Neural cell (in vitro differentiated cells): Measurements from ENCODE around the gene RUSF1. TPM values are rescaled to one million over a fixed set of nuclear protein-coding genes. Genes with fewer than 3 reads are reported as not detected.

Experiments used
- H2AFZ ChIP-seq: fragments of 200-600, 300-800 bp; sonication (generic), shearing (Covaris generic); 2 replicates; pipeline ENCODE4 v1.6.0; 2014; ENCODE audit warnings: low read depth, mild to moderate bottlenecking, antibody characterized with exemption, low read length, moderate library complexity
- H3F3A ChIP-seq: fragments of 200-600 bp; shearing (Covaris generic); 2 replicates; pipeline ENCODE4 v1.6.1; 2016; ENCODE audit warnings: mild to moderate bottlenecking, moderate library complexity, mixed read lengths, antibody characterized with exemption, low read length; ENCODE audit not compliant: insufficient read depth, poor library complexity, severe bottlenecking
- H3K27ac ChIP-seq: fragments of 200-600, 300-800 bp; sonication (generic), shearing (Covaris generic); 2 replicates; pipeline ENCODE4 v1.5.1; 2014; ENCODE audit warnings: mild to moderate bottlenecking, low read length, moderate library complexity
- H3K27me3 ChIP-seq: fragments of 300-800, 200-600 bp; sonication (generic), shearing (Covaris generic); 2 replicates; pipeline ENCODE4 v1.6.0; 2014; ENCODE audit warnings: mild to moderate bottlenecking, low read depth, low read length, moderate library complexity; ENCODE audit not compliant: insufficient read depth
- H3K36me3 ChIP-seq: fragments of 300-800, 200-600 bp; sonication (generic), shearing (Covaris generic); 2 replicates; pipeline ENCODE4 v1.5.1; 2014; ENCODE audit warnings: mild to moderate bottlenecking, antibody characterized with exemption, low read length, moderate library complexity; ENCODE audit not compliant: insufficient read depth
- H3K4me2 ChIP-seq: fragments of 300-800, 200-600 bp; sonication (generic), shearing (Covaris generic); 2 replicates; pipeline ENCODE4 v1.6.0; 2014; ENCODE audit warnings: mild to moderate bottlenecking, low read length
- H3K4me3 ChIP-seq: fragments of 300-800, 200-600 bp; sonication (generic), shearing (Covaris generic); 2 replicates; pipeline ENCODE4 v1.5.1; 2014; ENCODE audit warnings: mild to moderate bottlenecking, low read length, moderate library complexity
- H3K79me2 ChIP-seq: fragments of 200-600 bp; shearing (Covaris generic); replicated peaks from 2 replicates; pipeline ENCODE4 v1.6.0; 2014; ENCODE audit warnings: mild to moderate bottlenecking, low read length, moderate library complexity; ENCODE audit not compliant: insufficient read depth
- H3K9ac ChIP-seq: fragments of 300-800, 200-600 bp; sonication (generic), shearing (Covaris generic); 2 replicates; pipeline ENCODE4 v1.6.1; 2016; ENCODE audit warnings: mild to moderate bottlenecking, low read length, mixed read lengths
- H3K9me2 ChIP-seq: fragments of 200-600 bp; shearing (Covaris generic); 2 replicates; pipeline ENCODE4 v1.6.1; 2016; ENCODE audit warnings: mild to moderate bottlenecking, low read length, mixed read lengths; ENCODE audit not compliant: insufficient read depth
- H3K9me3 ChIP-seq: fragments of 200-600, 300-800 bp; sonication (generic), shearing (Covaris generic); 2 replicates; pipeline ENCODE4 v1.6.1; 2016; ENCODE audit warnings: mild to moderate bottlenecking, mixed run types, low read length, moderate library complexity, mixed read lengths
- H4K20me1 ChIP-seq: fragments of 200-600 bp; shearing (Covaris generic); 2 replicates; pipeline ENCODE4 v1.6.1; 2016; ENCODE audit warnings: mild to moderate bottlenecking, mixed run types; ENCODE audit not compliant: insufficient read depth
- CTCF ChIP-seq: fragments of 450-650 bp; IDR thresholded peaks from 2 replicates; pipeline ENCODE4 v1.5.1; 2014; ENCODE audit warnings: antibody characterized with exemption, mild to moderate bottlenecking, moderate library complexity; ENCODE audit not compliant: poor library complexity, severe bottlenecking
- EP300 ChIP-seq: fragments of 450-650 bp; conservative IDR thresholded peaks from 2 replicates; pipeline ENCODE4 v1.6.1; 2014; ENCODE audit warnings: antibody characterized with exemption, mild to moderate bottlenecking, moderate library complexity; ENCODE audit not compliant: poor library complexity, severe bottlenecking
- EZH2 ChIP-seq: fragments of 200-600, 300-800 bp; shearing (Covaris generic), sonication (generic); IDR thresholded peaks from 2 replicates; pipeline ENCODE4 v1.6.1; 2014; ENCODE audit warnings: antibody characterized with exemption, low read length, borderline replicate concordance, mild to moderate bottlenecking; ENCODE audit not compliant: insufficient read depth, poor library complexity, severe bottlenecking
- MXI1 ChIP-seq: fragments of 450-650 bp; conservative IDR thresholded peaks from 2 replicates; pipeline ENCODE4 v1.6.1; 2014; ENCODE audit warnings: antibody characterized with exemption, mild to moderate bottlenecking; ENCODE audit not compliant: poor library complexity, severe bottlenecking
- POLR2AphosphoS5 ChIP-seq: IDR thresholded peaks from 2 replicates; pipeline ENCODE4 v1.6.1; 2012
- RAD21 ChIP-seq: fragments of 450-650 bp; conservative IDR thresholded peaks from 2 replicates; pipeline ENCODE4 v1.6.1; 2014; ENCODE audit warnings: antibody characterized with exemption, mild to moderate bottlenecking, moderate library complexity
- REST ChIP-seq: IDR thresholded peaks from 2 replicates; pipeline ENCODE4 v1.6.1; 2012; ENCODE audit warnings: borderline replicate concordance
- SMC3 ChIP-seq: fragments of 450-650 bp; conservative IDR thresholded peaks from 2 replicates; pipeline ENCODE4 v1.6.1; 2014; ENCODE audit warnings: antibody characterized with exemption, mild to moderate bottlenecking, moderate library complexity; ENCODE audit not compliant: poor library complexity
- TAF1 ChIP-seq: IDR thresholded peaks from 2 replicates; pipeline ENCODE4 v1.6.1; 2012; ENCODE audit warnings: low read depth
- polyA plus RNA-seq: library from polyadenylated mRNA; depleted of rRNA; stranded (reverse); fragments of >200 nt; gene quantifications from 2 replicates; pipeline ENCODE4 v1.2.3, GENCODE V29; 2014

The RUSF1 gene
- polyA plus RNA-seq, 1 donor from 2014 or later = 108 TPM

GRCh38 chr16:31467151-31467773 lies 40.9 kb downstream of the RUSF1 start:
- Histone ChIP-seq H3K4me3 (no peak overlapping the region), H3K79me2 (no peaks in the 10 kb centered on the region), H3K9me2 (no peaks in the 10 kb centered on the region), H3K4me2 (no peak overlapping the region), H3K36me3 (no peaks in the 10 kb centered on the region), H2AFZ (no peak overlapping the region), H3F3A (no peaks in the 10 kb centered on the region), H4K20me1 (no peaks in the 10 kb centered on the region), H3K9me3 (no peaks in the 10 kb centered on the region), H3K9ac (no peak overlapping the region), H3K27me3 (peaks cover 11% of the 10 kb centered on the region), H3K27ac (no peak overlapping the region)
- TF ChIP-seq TAF1 (no peak), RAD21 (no peak), REST (no peak), POLR2AphosphoS5 (no peak), SMC3 (no peak), EZH2 (no peak), EP300 (no peak), CTCF (no peak), MXI1 (no peak)

- Histone ChIP-seq H3K9me2 (no peaks in the 10 kb centered on the region), H3K79me2 (no peaks in the 10 kb centered on the region), H4K20me1 (no peaks in the 10 kb centered on the region), H3K36me3 (no peaks in the 10 kb centered on the region), H3K9me3 (no peaks in the 10 kb centered on the region), H2AFZ (no peak overlapping the region), H3K9ac (no peak overlapping the region), H3K4me3 (no peak overlapping the region), H3K27ac (no peak overlapping the region), H3K4me2 (no peak overlapping the region), H3K27me3 (peaks cover 3% of the 10 kb centered on the region), H3F3A (no peaks in the 10 kb centered on the region)
- no peak for TF ChIP-seq EZH2
- no peak for TF ChIP-seq CTCF
- TF ChIP-seq RAD21 = no peak
- TF ChIP-seq SMC3 = no peak
- no peak for TF ChIP-seq TAF1
- TF ChIP-seq REST = no peak
- no peak for TF ChIP-seq MXI1
- TF ChIP-seq EP300 = no peak
- no peak for TF ChIP-seq POLR2AphosphoS5
These were observed 41.8 kb downstream of the RUSF1 start for GRCh38 chr16:31466381-31466841.
